GM13977 (cell line): ENCODE data around the gene MAST1.
"Not testable (repeated sequence)": the region's sequence is repeated elsewhere in the genome, so short reads cannot be mapped to it uniquely, and the experiment has no call there.

Experiments used
- DNase-seq: peaks from one replicate; pipeline ENCODE4 v3.0.0; 2012; ENCODE audit warnings: low spot score
- in situ Hi-C: fragments of 300-500 bp; cut with MboI; formaldehyde crosslinking; loops from one replicate; pipeline ENCODE4 v1.12.0; 2022; ENCODE audit warnings: low sequenced_read_pairs, low pct_unique_long_range_greater_than_20kb, mixed read lengths, inconsistent platforms; ENCODE audit not compliant: unreplicated experiment
- TF ChIP-seq, protein P1 (sequence below): IDR thresholded peaks from 2 replicates; pipeline ENCODE4 v1.5.1; 2012; ENCODE audit warnings: mild to moderate bottlenecking, control low read depth; ENCODE audit not compliant: insufficient read depth; ENCODE audit errors: extremely low read depth, missing control alignments

MAST1 gene

DNA sequence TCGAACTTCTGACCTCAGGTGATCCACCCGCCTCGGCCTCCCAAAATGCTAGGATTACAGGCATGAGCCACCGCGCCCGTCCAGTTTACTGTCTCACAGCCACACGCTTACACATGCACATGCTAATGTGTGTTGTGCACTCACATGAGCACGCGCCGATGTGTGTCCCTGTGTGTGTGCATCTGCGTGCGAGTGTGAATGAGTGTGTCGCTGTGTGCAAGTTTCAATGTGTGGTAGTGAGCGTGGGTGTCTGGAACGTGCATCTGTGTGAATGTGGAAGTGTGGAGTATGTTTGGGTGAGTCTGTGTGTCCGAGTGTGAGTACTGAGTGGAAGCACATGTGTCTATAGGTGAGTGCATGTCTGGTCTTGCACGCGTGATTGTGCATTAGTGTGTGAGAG lies 4.2 kb downstream of the MAST1 start:
- no peak for DNase-seq
- TF ChIP-seq, protein P1, sequence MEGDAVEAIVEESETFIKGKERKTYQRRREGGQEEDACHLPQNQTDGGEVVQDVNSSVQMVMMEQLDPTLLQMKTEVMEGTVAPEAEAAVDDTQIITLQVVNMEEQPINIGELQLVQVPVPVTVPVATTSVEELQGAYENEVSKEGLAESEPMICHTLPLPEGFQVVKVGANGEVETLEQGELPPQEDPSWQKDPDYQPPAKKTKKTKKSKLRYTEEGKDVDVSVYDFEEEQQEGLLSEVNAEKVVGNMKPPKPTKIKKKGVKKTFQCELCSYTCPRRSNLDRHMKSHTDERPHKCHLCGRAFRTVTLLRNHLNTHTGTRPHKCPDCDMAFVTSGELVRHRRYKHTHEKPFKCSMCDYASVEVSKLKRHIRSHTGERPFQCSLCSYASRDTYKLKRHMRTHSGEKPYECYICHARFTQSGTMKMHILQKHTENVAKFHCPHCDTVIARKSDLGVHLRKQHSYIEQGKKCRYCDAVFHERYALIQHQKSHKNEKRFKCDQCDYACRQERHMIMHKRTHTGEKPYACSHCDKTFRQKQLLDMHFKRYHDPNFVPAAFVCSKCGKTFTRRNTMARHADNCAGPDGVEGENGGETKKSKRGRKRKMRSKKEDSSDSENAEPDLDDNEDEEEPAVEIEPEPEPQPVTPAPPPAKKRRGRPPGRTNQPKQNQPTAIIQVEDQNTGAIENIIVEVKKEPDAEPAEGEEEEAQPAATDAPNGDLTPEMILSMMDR = no peak
- in situ Hi-C loops = loop anchor here (10.0 kb wide), 1 partner anchor 78 kb away; no protein-coding TSS in a partner anchor

- no peak for DNase-seq
- TF ChIP-seq, protein P1 = no peak
- in situ Hi-C loops = loop anchor here (10.0 kb wide), 1 partner anchor 79 kb away; no protein-coding TSS in a partner anchor
These were observed 5.0 kb downstream of the MAST1 start for GRCh38 chr19:12843328-12843727.

DNA sequence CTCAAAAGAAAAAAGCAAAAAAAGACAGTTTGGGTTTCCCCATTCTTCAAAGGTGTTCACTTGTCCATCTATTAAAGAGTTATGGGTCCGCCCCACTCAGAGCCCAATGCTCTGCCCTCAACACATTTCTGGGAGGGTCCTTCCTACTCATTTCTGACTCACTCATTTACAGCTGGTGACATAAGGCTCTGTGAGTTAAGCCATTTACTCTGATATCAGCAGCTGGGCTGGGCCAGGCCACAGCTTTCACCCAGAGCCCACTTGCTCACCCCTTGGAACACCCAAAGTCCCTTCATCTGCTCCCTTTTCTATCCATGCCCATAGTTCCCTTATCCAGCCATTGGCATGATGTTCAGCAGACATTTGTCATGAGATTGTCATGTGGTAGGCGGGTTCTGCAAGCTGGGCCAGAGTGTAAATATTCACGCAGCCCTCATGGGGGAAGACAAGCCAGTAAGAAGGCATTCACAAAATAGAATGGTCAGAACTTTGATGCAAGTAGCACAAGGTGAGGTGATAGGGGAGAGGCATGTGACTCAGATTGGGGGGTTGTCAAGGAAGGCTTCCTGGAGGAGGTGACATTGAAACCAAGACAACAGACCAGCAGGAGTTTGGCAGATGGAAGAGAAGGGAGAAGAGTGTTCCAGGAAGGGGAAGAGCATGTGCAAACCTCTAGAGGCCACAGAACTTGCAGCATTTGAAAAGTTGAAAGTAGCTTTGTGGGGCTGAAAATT lies 5.9 kb downstream of the MAST1 start:
- in situ Hi-C loops = loop anchor here (10.0 kb wide), 1 partner anchor 79 kb away; no protein-coding TSS in a partner anchor

GRCh38 chr19:12846613-12847012 lies 8.3 kb downstream of the MAST1 start:
- in situ Hi-C loops = loop anchor here (10.0 kb wide), 1 partner anchor 82 kb away; no protein-coding TSS in a partner anchor
- DNase-seq = not testable (repeated sequence)

More for the DNA sequence above, 5.9 kb downstream of the MAST1 start:
- TF ChIP-seq, protein P1 = no peak
- DNase-seq = no peak

DNA sequence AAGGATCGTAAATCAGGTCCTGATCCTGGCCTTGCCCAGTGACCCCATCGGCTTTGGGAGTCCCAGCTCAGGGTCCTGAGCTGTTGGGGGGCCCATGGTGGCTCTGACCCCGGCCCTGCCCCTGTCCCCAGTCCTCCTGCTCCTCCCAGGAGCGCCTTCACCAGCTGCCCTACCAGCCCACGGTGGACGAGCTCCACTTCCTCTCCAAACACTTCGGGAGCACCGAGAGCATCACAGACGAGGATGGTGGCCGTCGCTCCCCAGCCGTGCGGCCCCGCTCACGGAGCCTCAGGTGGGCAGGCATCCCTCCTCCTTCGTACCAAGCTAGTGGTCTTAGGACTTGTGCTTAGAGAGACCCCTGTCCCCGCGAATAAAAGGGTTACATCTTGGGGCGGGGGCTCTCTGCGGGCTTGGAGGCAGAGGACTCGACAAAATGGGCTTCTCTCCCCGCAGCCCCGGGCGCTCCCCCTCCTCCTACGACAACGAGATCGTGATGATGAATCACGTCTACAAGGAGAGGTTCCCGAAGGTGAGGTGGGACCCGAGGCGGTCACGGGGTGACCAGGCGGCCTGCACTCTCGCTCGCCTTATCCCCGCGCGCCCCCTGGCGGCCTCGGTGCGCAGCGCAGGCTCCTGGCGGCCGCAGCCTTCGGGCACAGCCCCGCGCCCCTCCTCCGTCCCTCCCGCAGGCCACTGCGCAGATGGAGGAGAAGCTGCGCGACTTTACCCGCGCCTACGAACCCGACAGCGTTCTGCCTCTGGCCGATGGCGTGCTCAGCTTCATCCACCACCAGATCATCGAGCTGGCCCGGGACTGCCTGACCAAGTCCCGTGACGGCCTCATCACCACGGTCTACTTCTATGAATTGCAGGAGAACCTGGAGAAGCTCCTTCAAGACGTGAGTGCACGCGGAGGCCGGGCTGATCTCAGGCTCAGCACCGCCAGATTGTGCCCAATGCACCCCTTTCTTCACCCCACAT lies 9.1 kb downstream of the MAST1 start:
- in situ Hi-C loops = loop anchor here (10.0 kb wide), 1 partner anchor 83 kb away; no protein-coding TSS in a partner anchor
- peak; percentile 93 for DNase-seq
- TF ChIP-seq, protein P1 = peak; percentile 100

DNA sequence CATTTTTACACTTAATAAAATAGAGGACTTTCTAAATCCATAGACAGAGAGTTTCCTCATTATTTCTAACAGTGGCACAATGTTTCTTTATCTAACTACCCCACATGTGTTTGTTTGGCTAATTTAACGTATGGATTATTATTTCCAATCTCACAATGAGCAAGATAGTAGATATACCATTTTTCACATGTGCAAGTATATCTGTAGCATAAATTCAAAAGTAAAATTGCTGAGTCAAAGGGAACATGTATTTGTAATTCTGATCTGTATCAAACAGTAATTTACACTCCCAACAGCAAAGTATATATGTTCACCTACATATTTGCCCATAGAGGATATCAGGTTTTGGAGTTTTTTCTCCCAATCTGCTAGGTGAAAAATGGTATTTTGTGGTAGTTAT lies 18.3 kb downstream of the MAST1 start:
- DNase-seq = no peak
- TF ChIP-seq, protein P1 = no peak
- in situ Hi-C loops = no loop called here
